NOMO-1 treated with dmso at 0.1 percent for 144 hours (cell line): ENCODE results near the gene ITGA4.

Experiments
- DNase-seq: peaks from one replicate; lab custom pipeline; 2025; ENCODE audit not compliant: unreplicated experiment; lab: John Stamatoyannopoulos, UW

ITGA4 gene

GRCh38 chr2:181570833-181571661, 113.9 kb downstream of the ITGA4 start:
- no peak for DNase-seq

GRCh38 chr2:181573140-181573736, 116.1 kb downstream of the ITGA4 start:
- DNase-seq: no peak

- DNase-seq: no peak
These were observed 117.1 kb downstream of the ITGA4 start for GRCh38 chr2:181574321-181574720.

- DNase-seq: no peak
These were observed 118.0 kb downstream of the ITGA4 start for GRCh38 chr2:181575024-181575649.

GRCh38 chr2:181575650-181576025, 118.5 kb downstream of the ITGA4 start:
- peak; percentile 93 for DNase-seq

GRCh38 chr2:181576431-181576830, 119.2 kb downstream of the ITGA4 start:
- no peak for DNase-seq

GRCh38 chr2:181578829-181579228, 121.6 kb downstream of the ITGA4 start:
- no peak for DNase-seq

- DNase-seq: no peak
These were observed 124.3 kb downstream of the ITGA4 start for GRCh38 chr2:181581534-181581933.

- no peak for DNase-seq
These were observed 128.5 kb downstream of the ITGA4 start for GRCh38 chr2:181585732-181586131.
